ENCODE measurements around the gene FZD1. TPM values are rescaled to one million over a fixed set of nuclear protein-coding genes. Genes with fewer than 3 reads are reported as not detected.
A peak's percentile ranks its signal among the peaks of the same experiment; 100 is the strongest.

Gene FZD1
- 14.9 and 19.0 TPM in 2 replicates for total RNA-seq
- 11.2 and 14.2 TPM in 2 replicates for polyA plus RNA-seq

DNA sequence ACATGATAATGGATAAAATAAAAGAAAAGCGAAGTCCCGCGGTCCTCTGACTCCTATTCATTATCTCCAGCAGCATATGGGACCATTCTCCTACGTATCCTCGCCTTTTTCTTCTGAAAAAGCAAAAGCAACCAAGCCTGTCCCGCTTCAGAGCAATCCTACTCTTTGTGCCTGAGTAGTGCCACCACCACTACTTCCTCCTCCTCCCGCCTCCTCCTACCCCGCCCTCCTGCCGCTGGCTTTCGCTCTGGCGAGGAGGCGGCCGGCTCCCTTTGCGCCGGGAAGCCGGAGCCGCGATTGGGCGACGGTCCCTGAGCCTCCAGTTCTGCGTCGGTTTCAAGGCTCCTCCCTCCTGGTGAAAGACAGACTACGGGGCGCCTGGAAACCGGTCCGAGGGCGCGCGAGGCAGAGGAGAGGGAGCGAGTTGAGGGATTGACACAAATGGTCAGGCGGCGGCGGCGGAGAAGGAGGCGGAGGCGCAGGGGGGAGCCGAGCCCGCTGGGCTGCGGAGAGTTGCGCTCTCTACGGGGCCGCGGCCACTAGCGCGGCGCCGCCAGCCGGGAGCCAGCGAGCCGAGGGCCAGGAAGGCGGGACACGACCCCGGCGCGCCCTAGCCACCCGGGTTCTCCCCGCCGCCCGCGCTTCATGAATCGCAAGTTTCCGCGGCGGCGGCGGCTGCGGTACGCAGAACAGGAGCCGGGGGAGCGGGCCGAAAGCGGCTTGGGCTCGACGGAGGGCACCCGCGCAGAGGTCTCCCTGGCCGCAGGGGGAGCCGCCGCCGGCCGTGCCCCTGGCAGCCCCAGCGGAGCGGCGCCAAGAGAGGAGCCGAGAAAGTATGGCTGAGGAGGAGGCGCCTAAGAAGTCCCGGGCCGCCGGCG, at the start of gene FZD1:
FZD1 (plus strand) TSS at position 388 of the 878 bp plus-strand sequence; CDS start at position 836, 448 bp downstream.
- Histone ChIP-seq H3K27me3 (peaks cover 69% of the 10 kb centered on the region), H3K4me1 (ENCODE audit: low read depth) (peaks cover 10% of the 10 kb centered on the region)

DNA sequence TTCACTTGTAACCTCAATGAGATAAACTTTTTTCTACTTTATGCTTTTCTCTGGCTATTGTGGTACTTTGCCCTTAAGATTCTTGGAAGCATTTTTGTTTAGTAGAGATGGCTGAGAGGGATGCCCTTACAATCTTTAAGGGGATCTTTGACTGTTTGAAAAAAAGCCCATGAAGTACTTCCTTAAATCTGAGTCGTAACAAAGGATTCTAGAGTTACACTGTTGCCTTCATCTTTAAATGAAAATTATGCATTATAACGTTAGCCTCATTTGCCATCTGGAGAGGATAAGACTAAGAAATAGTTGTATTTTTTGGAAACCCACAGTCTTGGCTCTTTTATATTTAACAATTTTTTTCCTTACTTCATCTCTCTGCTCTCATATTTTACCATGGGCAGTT, 37.8 kb upstream of the FZD1 start:
- Histone ChIP-seq H3K27me3 (no peaks in the 10 kb centered on the region), H3K36me3 (no peaks in the 10 kb centered on the region), H3K27ac (no peak overlapping the region), H3K4me1 (ENCODE audit: low read depth) (no peaks in the 10 kb centered on the region), H3K9me3 (ENCODE audit: low read depth) (no peaks in the 10 kb centered on the region), H3K4me3 (no peak overlapping the region)
- TF ChIP-seq, protein P1, sequence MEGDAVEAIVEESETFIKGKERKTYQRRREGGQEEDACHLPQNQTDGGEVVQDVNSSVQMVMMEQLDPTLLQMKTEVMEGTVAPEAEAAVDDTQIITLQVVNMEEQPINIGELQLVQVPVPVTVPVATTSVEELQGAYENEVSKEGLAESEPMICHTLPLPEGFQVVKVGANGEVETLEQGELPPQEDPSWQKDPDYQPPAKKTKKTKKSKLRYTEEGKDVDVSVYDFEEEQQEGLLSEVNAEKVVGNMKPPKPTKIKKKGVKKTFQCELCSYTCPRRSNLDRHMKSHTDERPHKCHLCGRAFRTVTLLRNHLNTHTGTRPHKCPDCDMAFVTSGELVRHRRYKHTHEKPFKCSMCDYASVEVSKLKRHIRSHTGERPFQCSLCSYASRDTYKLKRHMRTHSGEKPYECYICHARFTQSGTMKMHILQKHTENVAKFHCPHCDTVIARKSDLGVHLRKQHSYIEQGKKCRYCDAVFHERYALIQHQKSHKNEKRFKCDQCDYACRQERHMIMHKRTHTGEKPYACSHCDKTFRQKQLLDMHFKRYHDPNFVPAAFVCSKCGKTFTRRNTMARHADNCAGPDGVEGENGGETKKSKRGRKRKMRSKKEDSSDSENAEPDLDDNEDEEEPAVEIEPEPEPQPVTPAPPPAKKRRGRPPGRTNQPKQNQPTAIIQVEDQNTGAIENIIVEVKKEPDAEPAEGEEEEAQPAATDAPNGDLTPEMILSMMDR (IDR thresholded peaks at IDR 0.05; ENCODE audit: low read depth, low read length): no peak
- DNase-seq (ENCODE audit: low read depth in 1 of 2, low spot score in 1 of 2): no peak

More for the DNA sequence above, at the start of gene FZD1:
- peak; percentile 98 to 99 for DNase-seq (ENCODE audit: low read depth in 1 of 2, low spot score in 1 of 2)
- Histone ChIP-seq H3K27ac (peak within 1 kb of the TSS; percentile 89), H3K4me3 (peak within 1 kb of the TSS; percentile 69), H3K9me3 (ENCODE audit: low read depth) (no peaks in the 10 kb centered on the region), H3K36me3 (no peaks in the 10 kb centered on the region)
- TF ChIP-seq, protein P1 (IDR thresholded peaks at IDR 0.05; ENCODE audit: low read depth, low read length): no peak

- Histone ChIP-seq H3K9me3 (ENCODE audit: low read depth) (no peaks in the 10 kb centered on the region), H3K27ac (no peak overlapping the region), H3K4me1 (ENCODE audit: low read depth) (no peaks in the 10 kb centered on the region), H3K4me3 (no peak overlapping the region), H3K27me3 (no peaks in the 10 kb centered on the region), H3K36me3 (no peaks in the 10 kb centered on the region)
- no peak for DNase-seq (ENCODE audit: low read depth in 1 of 2, low spot score in 1 of 2)
- TF ChIP-seq, protein P1 (IDR thresholded peaks at IDR 0.05; ENCODE audit: low read depth, low read length): no peak
These were observed 35.9 kb upstream of the FZD1 start for GRCh38 chr7:91228327-91228726.

DNA sequence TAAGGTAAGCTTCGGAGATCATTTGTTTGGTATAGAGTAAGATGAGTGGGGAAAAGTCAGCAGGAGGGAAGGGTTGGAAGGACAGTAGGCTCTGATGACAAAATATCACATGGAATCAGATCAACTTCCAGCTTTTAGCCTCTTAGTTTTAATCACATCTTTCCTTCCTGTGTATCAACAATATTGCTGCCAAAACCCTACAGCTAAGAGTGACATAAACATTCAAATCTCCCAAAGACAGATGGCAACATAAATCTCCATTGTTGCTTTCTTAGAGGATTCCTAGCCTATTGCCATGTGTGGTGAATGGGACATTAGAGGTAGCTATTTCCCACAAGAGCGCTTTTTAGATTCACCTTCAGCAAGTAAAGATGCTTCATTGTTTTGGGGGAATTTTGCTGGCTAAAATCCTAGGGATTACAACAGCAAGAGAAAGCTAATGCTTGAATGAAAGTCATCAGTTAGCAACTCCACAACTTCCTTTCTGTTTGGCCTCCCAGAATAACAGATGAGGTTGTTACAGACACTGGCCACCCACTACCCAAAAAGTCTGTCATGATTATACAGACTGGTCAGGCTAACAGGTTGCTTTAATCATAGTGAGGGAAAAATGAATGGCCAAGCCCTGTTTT, 35.2 kb upstream of the FZD1 start:
- no peak for DNase-seq (ENCODE audit: low read depth in 1 of 2, low spot score in 1 of 2)
- H3K27me3 ChIP-seq: no peaks in the 10 kb centered on the region
- no peaks in the 10 kb centered on the region for H3K4me1 ChIP-seq (ENCODE audit: low read depth)
- no peak overlapping the region for H3K4me3 ChIP-seq
- no peak overlapping the region for H3K27ac ChIP-seq
- H3K9me3 ChIP-seq (ENCODE audit: low read depth): no peaks in the 10 kb centered on the region
- TF ChIP-seq, protein P1 (IDR thresholded peaks at IDR 0.05; ENCODE audit: low read depth, low read length): no peak
- H3K36me3 ChIP-seq: no peaks in the 10 kb centered on the region

GRCh38 chr7:91230100-91230499, 34.1 kb upstream of the FZD1 start:
- TF ChIP-seq, protein P1 (IDR thresholded peaks at IDR 0.05; ENCODE audit: low read depth, low read length): no peak
- no peak overlapping the region for H3K4me3 ChIP-seq
- DNase-seq (ENCODE audit: low read depth in 1 of 2, low spot score in 1 of 2): no peak
- H3K9me3 ChIP-seq (ENCODE audit: low read depth): no peaks in the 10 kb centered on the region
- H3K27ac ChIP-seq: no peak overlapping the region
- H3K36me3 ChIP-seq: no peaks in the 10 kb centered on the region
- no peaks in the 10 kb centered on the region for H3K27me3 ChIP-seq
- H3K4me1 ChIP-seq (ENCODE audit: low read depth): no peaks in the 10 kb centered on the region
